Endothelial cell of umbilical vein (primary cell): Measurements from ENCODE around the gene TXNRD1.
"Not testable (repeated sequence)": the region's sequence is repeated elsewhere in the genome, so short reads cannot be mapped to it uniquely, and the experiment has no call there.

ENCODE experiments used
- CTCF ChIP-seq, 2 donors: IDR thresholded peaks; 1 replicate in 1 of 2; 2 replicates in 1 of 2; pipeline ENCODE4 v1.5.1; 2011; ENCODE audit warnings: low read length in 2 of 2, mild to moderate bottlenecking in 2 of 2, moderate library complexity in 2 of 2, control low read depth in 1 of 2, inconsistent platforms in 1 of 2, low read depth in 1 of 2; ENCODE audit not compliant: insufficient read depth in 1 of 2; ENCODE audit errors: extremely low read depth in 1 of 2
- EZH2 ChIP-seq: IDR thresholded peaks from 2 replicates; pipeline ENCODE4 v1.6.1; 2012; ENCODE audit warnings: borderline replicate concordance, low read depth, mild to moderate bottlenecking, moderate library complexity, low read length, inconsistent platforms; ENCODE audit not compliant: severe bottlenecking
- POLR2A ChIP-seq: IDR thresholded peaks from 2 replicates; pipeline ENCODE4 v1.6.1; 2012; ENCODE audit warnings: low read depth, mild to moderate bottlenecking, control low read depth, low read length
- POLR2AphosphoS5 ChIP-seq: IDR thresholded peaks from 2 replicates; pipeline ENCODE4 v1.6.1; 2012; ENCODE audit warnings: low read depth, mild to moderate bottlenecking, control low read depth, low read length, moderate library complexity; ENCODE audit not compliant: insufficient read depth

GRCh38 chr12:104294158-104294859, 78.7 kb downstream of the TXNRD1 start:
- TF ChIP-seq POLR2AphosphoS5, EZH2, POLR2A: not testable (repeated sequence)
- TF ChIP-seq CTCF (IDR thresholded peaks at IDR 0.05; ENCODE audit: extremely low read depth in 1 of 2, insufficient read depth in 1 of 2, low read depth in 1 of 2, low read length in 2 of 2): peak; percentile 7 to 38
